GM12801 (cell line): ENCODE data around the gene RGS11.

Experiments
- CTCF ChIP-seq: IDR thresholded peaks from one replicate; pipeline ENCODE4 v1.5.1; 2011; ENCODE audit warnings: control low read depth; ENCODE audit not compliant: insufficient read length; ENCODE audit errors: extremely low read depth

The RGS11 gene

DNA sequence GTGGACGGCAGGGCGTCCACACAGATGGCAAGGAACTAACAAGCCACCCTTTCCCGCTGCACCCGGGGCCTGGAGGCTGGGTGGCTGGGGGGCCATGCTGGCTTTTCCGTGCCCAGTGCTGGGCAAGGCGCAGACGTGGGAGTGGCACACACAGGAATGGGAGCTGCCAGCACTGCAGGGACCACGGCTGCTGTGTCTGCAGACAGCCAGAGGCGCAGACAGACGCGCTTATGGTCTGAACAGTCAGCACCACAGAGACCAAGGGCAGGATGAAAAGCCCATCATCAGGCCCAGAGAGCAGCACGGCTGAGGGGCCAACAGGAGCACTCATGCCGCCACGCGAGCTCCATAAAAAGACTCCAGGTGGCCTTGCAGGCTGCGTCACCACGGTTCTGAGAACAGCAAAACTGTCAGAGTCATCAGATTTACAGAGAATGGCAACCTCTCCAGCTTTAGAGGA is 31.2 kb upstream of the RGS11 start:
- no peak for TF ChIP-seq CTCF

- TF ChIP-seq CTCF: no peak
Measured at GRCh38 chr16:305916-306626, 30.3 kb upstream of the RGS11 start.

GRCh38 chr16:303760-304505 is 28.2 kb upstream of the RGS11 start:
- TF ChIP-seq CTCF: no peak

DNA sequence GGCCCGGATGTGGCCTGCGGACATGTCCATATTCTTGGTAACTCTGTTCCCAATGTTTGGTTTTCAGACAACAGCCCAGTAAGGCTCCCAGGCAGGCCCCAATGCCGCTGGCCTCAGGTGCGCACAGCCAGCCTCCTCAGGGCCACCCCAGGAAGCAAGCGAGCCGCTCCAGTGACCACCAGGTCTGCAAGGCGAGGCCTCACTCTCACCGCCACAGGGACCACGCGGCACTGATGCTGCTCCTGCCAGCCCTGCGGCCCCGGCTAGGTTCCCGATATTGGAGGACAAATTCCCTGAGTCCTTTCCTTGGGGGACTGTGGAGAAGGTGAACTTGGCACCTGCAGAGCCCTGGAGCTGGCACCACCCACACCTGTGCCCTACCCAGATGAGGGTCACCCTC is 26.2 kb upstream of the RGS11 start:
- TF ChIP-seq CTCF: no peak

DNA sequence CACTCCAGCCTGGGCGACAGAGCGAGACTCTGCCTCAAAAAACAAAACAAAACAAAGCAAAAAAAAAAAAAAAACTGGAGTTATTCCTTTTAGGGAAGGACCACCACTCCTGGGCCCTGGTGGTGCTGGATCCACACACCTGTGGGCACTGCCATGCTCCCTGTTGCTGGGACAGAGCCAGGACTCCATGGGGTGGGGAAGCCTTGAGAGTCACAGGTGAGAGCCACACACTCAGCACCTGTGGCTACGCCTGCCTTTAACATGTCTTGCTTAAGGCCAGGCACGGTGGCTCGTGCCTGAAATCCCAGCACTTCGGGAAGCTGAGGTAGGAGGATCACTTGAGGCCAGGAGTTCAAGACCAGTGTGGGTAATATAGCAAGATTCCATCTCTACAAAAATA is 25.5 kb upstream of the RGS11 start:
- TF ChIP-seq CTCF: no peak

GRCh38 chr16:297832-298231 is 22.1 kb upstream of the RGS11 start:
- no peak for TF ChIP-seq CTCF

DNA sequence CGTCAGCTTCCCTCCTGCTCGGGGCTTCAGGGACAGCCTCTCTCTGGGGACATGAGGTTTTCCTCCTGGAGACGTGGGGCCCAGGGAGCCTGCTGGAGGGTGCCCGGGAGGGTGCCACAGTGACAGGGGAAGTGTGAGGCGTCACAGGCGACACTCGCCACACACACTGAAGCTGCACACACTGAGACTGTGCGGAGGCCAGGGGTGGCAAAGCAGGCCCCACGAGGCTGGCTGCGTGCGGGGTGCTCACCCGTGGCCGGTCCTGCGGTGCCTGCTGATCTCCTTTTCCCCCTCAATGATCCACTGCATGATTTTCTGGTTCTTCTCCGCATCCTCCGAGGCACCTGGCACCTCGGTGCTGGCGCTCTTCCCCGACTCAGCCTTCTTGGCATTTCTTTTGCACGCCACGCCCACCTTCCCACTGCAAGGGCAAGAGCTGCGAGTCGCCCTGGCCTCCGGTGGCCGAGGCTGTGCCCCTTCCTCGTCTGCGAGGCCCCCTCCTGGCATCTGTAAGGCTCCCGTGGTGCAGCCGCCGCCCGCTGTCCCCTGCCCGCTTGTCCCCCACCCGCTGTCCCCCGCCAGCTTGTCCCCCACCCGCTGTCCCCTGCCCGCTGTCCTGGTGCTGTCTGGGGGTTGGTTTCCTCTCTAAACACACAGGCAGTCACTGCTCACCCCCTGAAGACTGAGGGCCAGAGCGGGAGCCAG is 21.2 kb upstream of the RGS11 start:
- no peak for TF ChIP-seq CTCF
